Fibroblast of villous mesenchyme (primary cell): Measurements from ENCODE around the gene TUBGCP5. TPM values are rescaled to one million over a fixed set of nuclear protein-coding genes. Genes with fewer than 3 reads are reported as not detected.

ENCODE experiments used
- DNase-seq: peaks from one replicate; pipeline ENCODE4 v3.0.0-alpha.2; 2010; ENCODE audit warnings: low read depth
- H3K4me3 ChIP-seq: 2 replicates; pipeline ENCODE4 v1.5.1; 2011; ENCODE audit warnings: low read depth, mild to moderate bottlenecking, low read length
- total RNA-seq: library from RNA; depleted of rRNA; stranded (reverse); fragments of >200 nt; gene quantifications from 2 replicates; pipeline ENCODE4 v1.2.3, GENCODE V29; 2012
- TF ChIP-seq, protein P1 (sequence below): IDR thresholded peaks from 2 replicates; pipeline ENCODE4 v1.5.1; 2012; ENCODE audit warnings: low read depth, mild to moderate bottlenecking, low read length; ENCODE audit not compliant: insufficient read depth

The TUBGCP5 gene
- total RNA-seq, 1 donor, result 31.1 TPM

DNA sequence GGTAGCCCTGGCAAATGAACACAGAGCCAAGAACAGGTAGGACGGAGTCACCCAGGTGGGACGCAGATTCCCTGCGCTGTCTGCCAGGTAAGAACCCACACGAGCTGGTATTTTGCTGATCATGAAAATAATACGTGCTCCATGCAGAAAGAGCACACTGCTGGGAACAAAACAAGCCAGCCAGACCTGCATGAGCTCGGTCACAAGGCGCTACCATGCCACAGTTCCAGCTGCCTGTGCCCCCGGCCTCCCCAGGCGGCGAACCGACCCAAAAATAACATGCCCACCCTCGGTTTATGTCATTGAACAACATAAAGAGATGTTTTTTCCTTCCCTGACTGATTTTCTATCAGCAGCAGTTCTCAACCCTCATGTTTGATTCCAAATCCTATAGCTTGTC, 85.0 kb downstream of the TUBGCP5 start:
- no peak for DNase-seq
- TF ChIP-seq, protein P1, sequence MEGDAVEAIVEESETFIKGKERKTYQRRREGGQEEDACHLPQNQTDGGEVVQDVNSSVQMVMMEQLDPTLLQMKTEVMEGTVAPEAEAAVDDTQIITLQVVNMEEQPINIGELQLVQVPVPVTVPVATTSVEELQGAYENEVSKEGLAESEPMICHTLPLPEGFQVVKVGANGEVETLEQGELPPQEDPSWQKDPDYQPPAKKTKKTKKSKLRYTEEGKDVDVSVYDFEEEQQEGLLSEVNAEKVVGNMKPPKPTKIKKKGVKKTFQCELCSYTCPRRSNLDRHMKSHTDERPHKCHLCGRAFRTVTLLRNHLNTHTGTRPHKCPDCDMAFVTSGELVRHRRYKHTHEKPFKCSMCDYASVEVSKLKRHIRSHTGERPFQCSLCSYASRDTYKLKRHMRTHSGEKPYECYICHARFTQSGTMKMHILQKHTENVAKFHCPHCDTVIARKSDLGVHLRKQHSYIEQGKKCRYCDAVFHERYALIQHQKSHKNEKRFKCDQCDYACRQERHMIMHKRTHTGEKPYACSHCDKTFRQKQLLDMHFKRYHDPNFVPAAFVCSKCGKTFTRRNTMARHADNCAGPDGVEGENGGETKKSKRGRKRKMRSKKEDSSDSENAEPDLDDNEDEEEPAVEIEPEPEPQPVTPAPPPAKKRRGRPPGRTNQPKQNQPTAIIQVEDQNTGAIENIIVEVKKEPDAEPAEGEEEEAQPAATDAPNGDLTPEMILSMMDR, result no peak
- H3K4me3 ChIP-seq, result no peak overlapping the region

DNA sequence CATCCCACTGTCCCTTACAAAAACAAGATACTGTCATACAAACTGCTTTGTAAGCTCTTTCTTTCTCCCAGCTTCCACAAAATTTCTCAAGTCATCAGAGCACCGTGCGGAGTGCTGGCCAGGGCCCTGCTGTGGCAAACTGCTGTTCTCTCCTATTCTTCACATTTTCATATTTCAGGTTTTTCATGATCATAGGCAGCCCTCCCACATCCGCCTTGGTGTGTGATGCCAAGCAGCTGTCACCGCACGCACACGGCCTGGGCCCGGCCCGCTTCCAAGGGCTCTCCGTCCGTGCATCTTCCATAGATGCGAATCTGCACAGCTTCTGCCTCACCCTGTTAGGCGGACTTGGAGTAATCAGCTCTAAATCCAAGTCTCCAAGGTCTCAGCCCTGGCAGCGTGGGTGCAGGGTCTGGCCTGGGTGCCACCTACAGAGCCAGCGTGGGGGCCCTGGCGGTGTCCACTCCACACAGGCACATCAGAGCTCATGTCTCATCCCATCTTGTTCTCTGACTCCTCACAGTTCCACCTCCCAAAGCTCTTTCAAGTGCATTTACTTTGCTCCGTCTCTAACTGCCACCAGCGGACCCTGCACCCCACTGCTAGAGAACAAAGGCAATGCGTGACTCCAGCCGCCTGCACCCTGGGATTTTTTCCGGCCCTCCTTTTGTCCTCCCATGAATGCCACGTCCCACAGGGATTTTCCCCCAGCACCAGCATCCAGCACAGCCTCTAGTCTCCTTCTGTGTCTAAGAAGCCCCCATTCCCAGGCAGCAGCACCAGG, 86.4 kb downstream of the TUBGCP5 start:
- TF ChIP-seq, protein P1, result no peak
- DNase-seq, result no peak
- no peak overlapping the region for H3K4me3 ChIP-seq

DNA sequence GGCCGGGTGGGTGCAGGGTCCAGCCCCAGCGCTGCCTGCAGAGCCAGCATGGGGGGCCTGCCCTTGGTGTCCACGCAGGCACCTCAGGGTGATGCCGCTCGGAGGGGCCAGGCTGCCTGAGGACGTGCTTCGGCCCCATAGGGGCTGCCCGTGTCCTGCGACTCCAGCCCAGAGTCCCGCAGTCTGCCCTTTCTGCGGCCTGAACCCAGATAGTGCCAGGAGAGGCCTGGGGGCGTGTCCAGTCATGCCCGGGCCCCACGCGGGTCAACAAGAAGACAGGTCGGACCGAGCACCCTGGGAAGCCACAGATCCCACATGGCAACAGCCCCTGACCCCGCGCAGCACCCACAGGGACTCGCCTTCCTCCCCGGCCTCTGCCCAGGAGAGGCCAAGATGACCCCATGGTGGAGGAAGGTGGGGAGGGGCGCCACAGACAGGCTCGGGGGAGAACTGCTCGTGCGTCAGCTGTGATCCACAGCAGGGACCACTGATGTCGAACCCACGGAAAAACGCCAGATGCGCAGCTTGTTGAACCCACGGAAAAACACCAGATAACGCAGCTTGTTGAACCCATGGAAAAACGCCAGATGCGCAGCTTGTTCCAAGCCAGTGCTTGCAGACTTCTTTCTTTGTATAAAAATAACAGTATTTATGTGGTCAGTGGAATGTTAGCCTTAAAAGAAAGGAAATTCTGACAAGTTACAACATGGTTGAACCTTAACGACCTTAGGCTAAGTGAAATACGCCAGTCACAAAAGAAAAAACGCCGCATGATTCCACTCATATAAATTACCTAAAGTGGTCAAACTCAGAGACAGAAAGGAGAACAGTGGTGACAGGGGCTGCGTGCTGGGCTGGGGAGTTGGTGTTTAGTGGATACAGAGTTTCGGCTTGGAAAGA, 87.7 kb downstream of the TUBGCP5 start:
- TF ChIP-seq, protein P1, result no peak
- DNase-seq, result peak; percentile 41
- no peak overlapping the region for H3K4me3 ChIP-seq

DNA sequence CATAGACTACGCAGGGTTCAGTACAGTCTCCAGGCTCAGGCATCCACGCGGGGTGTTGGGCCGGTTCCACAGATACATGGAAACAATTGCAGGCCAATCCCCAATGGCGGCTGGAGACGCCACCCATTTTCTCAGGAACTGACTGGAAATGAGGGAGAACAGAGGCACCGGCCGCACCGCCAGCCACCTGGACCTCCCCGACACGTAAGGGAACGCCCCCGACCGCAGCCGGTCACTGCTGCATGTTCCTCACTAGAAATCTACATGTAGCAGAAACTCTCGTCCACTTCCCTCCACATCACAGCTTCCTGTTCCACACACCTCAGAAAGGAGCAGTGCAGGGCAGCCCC, 88.4 kb downstream of the TUBGCP5 start:
- no peak overlapping the region for H3K4me3 ChIP-seq
- DNase-seq, result no peak
- TF ChIP-seq, protein P1, result no peak

DNA sequence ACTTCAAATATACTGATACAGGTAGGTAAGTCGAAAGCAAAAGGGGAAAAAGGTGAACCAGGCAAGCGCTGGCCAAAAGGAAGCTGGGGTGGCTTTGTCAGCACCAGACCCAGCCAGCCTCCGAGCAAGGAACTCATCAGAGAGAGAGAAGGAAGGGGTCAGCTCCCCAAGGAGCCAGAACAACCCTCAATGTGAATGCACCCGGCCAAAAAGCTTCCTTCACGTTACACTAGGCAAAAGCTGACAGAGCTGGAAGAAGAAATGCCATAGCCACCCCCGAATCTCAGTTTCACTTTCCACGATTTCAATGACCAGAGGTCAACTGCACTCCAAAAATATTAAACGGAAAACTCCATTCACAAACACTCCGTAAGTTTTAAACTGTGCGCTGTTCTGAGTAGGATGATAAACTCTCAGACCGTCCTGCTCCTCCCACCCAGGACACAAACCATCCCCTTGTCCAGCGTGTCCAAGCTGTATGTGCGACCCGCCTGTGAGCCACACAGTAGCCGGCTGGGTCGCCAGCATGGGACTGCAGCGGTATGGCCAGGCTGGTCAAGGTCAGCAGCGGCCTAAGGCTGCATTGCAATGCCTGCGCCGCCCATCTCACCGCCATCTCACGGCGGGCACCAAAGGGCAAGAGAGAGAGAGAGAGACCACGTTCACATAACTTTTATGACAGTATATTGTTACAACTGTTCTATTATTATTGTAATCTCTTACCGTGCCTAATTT, 88.9 kb downstream of the TUBGCP5 start:
- peak; percentile 39 for DNase-seq
- peak overlapping the region; percentile 1 for H3K4me3 ChIP-seq
- TF ChIP-seq, protein P1, result no peak

Other genes starting within 250 kb of the TUBGCP5 start
- 50.3 and 69.1 TPM in 2 replicates for gene NIPA2, start 200.9 kb downstream of the TUBGCP5 start, total RNA-seq
- 89.9 and 108 TPM in 2 replicates for gene CYFIP1, start 59.2 kb downstream of the TUBGCP5 start, total RNA-seq
- gene GOLGA6L1, start 97.3 kb upstream of the TUBGCP5 start, total RNA-seq, result not detected in 2 replicates